ENCODE results near the gene YBX2.
"Not testable (repeated sequence)": the region's sequence is repeated elsewhere in the genome, so short reads cannot be mapped to it uniquely, and the experiment has no call there.

The YBX2 gene

GRCh38 chr17:7294614-7295153 lies at the start of gene YBX2:
YBX2 (minus strand) TSS chr17:7294639; CDS start chr17:7294500, 139 bp downstream.
- DNase-seq (ENCODE audit: low spot score) = peak; percentile 68

- no peak for DNase-seq (ENCODE audit: low spot score)
Measured at GRCh38 chr17:7343250-7343649, 48.8 kb upstream of the YBX2 start.

- no peak for DNase-seq (ENCODE audit: low spot score)
Measured at GRCh38 chr17:7341842-7342241, 47.4 kb upstream of the YBX2 start.

- DNase-seq (ENCODE audit: low spot score) = no peak
Measured at GRCh38 chr17:7340179-7340578, 45.7 kb upstream of the YBX2 start.

- DNase-seq (ENCODE audit: low spot score) = not testable (repeated sequence)
Measured at GRCh38 chr17:7337600-7337999, 43.2 kb upstream of the YBX2 start.

GRCh38 chr17:7336240-7337175 lies 42.1 kb upstream of the YBX2 start, which contains the start of gene ACAP1:
ACAP1 (plus strand) TSS chr17:7336529; CDS start chr17:7336735, 206 bp downstream.
- DNase-seq (ENCODE audit: low spot score) = no peak

- DNase-seq (ENCODE audit: low spot score) = not testable (repeated sequence)
Measured at GRCh38 chr17:7335765-7336164, 41.3 kb upstream of the YBX2 start.

- DNase-seq (ENCODE audit: low spot score) = no peak
Measured at GRCh38 chr17:7334938-7335538, 40.6 kb upstream of the YBX2 start.

GRCh38 chr17:7332600-7333069 lies 38.2 kb upstream of the YBX2 start:
- not testable (repeated sequence) for DNase-seq (ENCODE audit: low spot score)

GRCh38 chr17:7332111-7332510 lies 37.7 kb upstream of the YBX2 start:
- DNase-seq (ENCODE audit: low spot score) = no peak

GRCh38 chr17:7330638-7331015 lies 36.2 kb upstream of the YBX2 start:
- DNase-seq (ENCODE audit: low spot score) = no peak

GRCh38 chr17:7329997-7330637 lies 35.7 kb upstream of the YBX2 start:
- peak; percentile 79 for DNase-seq (ENCODE audit: low spot score)

- peak; percentile 99 for DNase-seq (ENCODE audit: low spot score)
Measured at GRCh38 chr17:7329374-7329996, 35.0 kb upstream of the YBX2 start.

GRCh38 chr17:7328840-7329373 lies 34.5 kb upstream of the YBX2 start, which contains the start of gene NEURL4:
NEURL4 (minus strand) TSS chr17:7329335; CDS start chr17:7329312, 23 bp downstream.
- no peak for DNase-seq (ENCODE audit: low spot score)

GRCh38 chr17:7328009-7328408 lies 33.6 kb upstream of the YBX2 start:
- no peak for DNase-seq (ENCODE audit: low spot score)

- DNase-seq (ENCODE audit: low spot score) = no peak
Measured at GRCh38 chr17:7327501-7327900, 33.1 kb upstream of the YBX2 start.

GRCh38 chr17:7327056-7327455 lies 32.6 kb upstream of the YBX2 start:
- no peak for DNase-seq (ENCODE audit: low spot score)

GRCh38 chr17:7326186-7326585 lies 31.7 kb upstream of the YBX2 start:
- DNase-seq (ENCODE audit: low spot score) = no peak

GRCh38 chr17:7325031-7325528 lies 30.6 kb upstream of the YBX2 start:
- no peak for DNase-seq (ENCODE audit: low spot score)

- no peak for DNase-seq (ENCODE audit: low spot score)
Measured at GRCh38 chr17:7324438-7324779, 30.0 kb upstream of the YBX2 start.

- no peak for DNase-seq (ENCODE audit: low spot score)
Measured at GRCh38 chr17:7323731-7324437, 29.4 kb upstream of the YBX2 start.
